ENCODE measurements around the gene CATSPER3. TPM values are rescaled to one million over a fixed set of nuclear protein-coding genes. Genes with fewer than 3 reads are reported as not detected.

The CATSPER3 gene
- total and polyA plus RNA-seq, 2 of the 8 experiments (the other 6 are each of a cell fraction or from before 2014, with no cell fraction given), result 0.62 TPM; not detected in 1

GRCh38 chr5:135015942-135016341 is 48.2 kb downstream of the CATSPER3 start:
- H3K14ac ChIP-seq (ENCODE audit: insufficient read length), result no peak overlapping the region
- H2BK15ac ChIP-seq (ENCODE audit: low read length), result no peak overlapping the region
- H3K36me3 ChIP-seq (ENCODE audit: control insufficient read depth in 2 of 4, insufficient read depth in 4 of 4, low read length in 3 of 4), result no peaks in the 10 kb centered on the region
- DNase-seq (ENCODE audit: low read depth in 1 of 2, low spot score in 2 of 2) (peak in 1 of 2 experiments; percentile 13), FAIRE-seq (no peak)
- no peak overlapping the region for H4K8ac ChIP-seq (ENCODE audit: extremely low read depth, insufficient read depth, low read length)
- H4K91ac ChIP-seq (replicated peaks; ENCODE audit: insufficient read length, low read length), result no peak overlapping the region
- no peaks in the 10 kb centered on the region; a peak in 1 of 4 replicates for H3K79me2 ChIP-seq (ENCODE audit: control insufficient read depth in 1 of 2, insufficient read depth in 2 of 2, low read length in 2 of 2)
- H3K4me2 ChIP-seq (ENCODE audit: insufficient read depth in 1 of 2, low read depth in 2 of 2, low read length in 2 of 2), result no peak overlapping the region
- H3K9me3 ChIP-seq (ENCODE audit: insufficient read depth in 2 of 2, low read depth in 1 of 2, low read length in 1 of 2), result no peaks in the 10 kb centered on the region
- no peak for TF ChIP-seq JUND (IDR thresholded peaks at IDR 0.05; ENCODE audit: low read length)
- TF ChIP-seq JUN (IDR thresholded peaks at IDR 0.05; ENCODE audit: low read depth, low read length), result no peak
- no peak for TF ChIP-seq SP2 (IDR thresholded peaks at IDR 0.05; ENCODE audit: low read length)
- TF ChIP-seq CBX5 (IDR thresholded peaks at IDR 0.05; ENCODE audit: low read depth, low read length), result no peak
- TF ChIP-seq SRF (IDR thresholded peaks at IDR 0.05; ENCODE audit: low read depth, low read length), result no peak
- no peak for TF ChIP-seq POU5F1 (IDR thresholded peaks at IDR 0.05; ENCODE audit: low read depth, low read length)
- TF ChIP-seq TAF7 (optimal IDR thresholded peaks at IDR 0.05; ENCODE audit: borderline replicate concordance, low read depth, low read length), result no peak
- TF ChIP-seq MAFK (IDR thresholded peaks at IDR 0.05; ENCODE audit: low read depth, low read length), result no peak
- no peak for TF ChIP-seq CEBPB (IDR thresholded peaks at IDR 0.05; ENCODE audit: low read depth, low read length)
- no peak for TF ChIP-seq GABPA (IDR thresholded peaks at IDR 0.05; ENCODE audit: borderline replicate concordance, insufficient read depth, low read length)
- TF ChIP-seq RBBP5 (IDR thresholded peaks at IDR 0.05; ENCODE audit: borderline replicate concordance, low read depth, low read length), result no peak
- ChIA-PET POLR2A (ENCODE audit: partially characterized antibody) (interaction anchor here (0.6 to 0.7 kb wide), 2 partner anchors 31 to 96 kb away, joined by 3 read pairs; no protein-coding TSS in a partner anchor), CTCF (ENCODE audit: partially characterized antibody) (interaction anchor here (1.3 kb wide), 1 partner anchor 165 kb away, joined by 4 read pairs; no protein-coding TSS in a partner anchor)
- H3K27ac ChIP-seq (ENCODE audit: low read depth, low read length), result no peak overlapping the region
- no peak overlapping the region for H3K4ac ChIP-seq (replicated peaks; ENCODE audit: insufficient read length, low read depth, low read length)
- no peak overlapping the region for H2BK12ac ChIP-seq (ENCODE audit: low read depth, low read length)
- H3K9ac ChIP-seq (replicated peaks in 1 of 4; ENCODE audit: extremely low read depth in 1 of 4, low read depth in 3 of 4, low read length in 3 of 4), result no peak overlapping the region
- H2AFZ ChIP-seq (ENCODE audit: low read length), result no peak overlapping the region
- H3K23me2 ChIP-seq (ENCODE audit: low read depth, low read length), result no peaks in the 10 kb centered on the region
- H3K27me3 ChIP-seq (replicated peaks in 1 of 4; ENCODE audit: control insufficient read depth in 3 of 4, extremely low read depth in 1 of 4, insufficient read depth in 3 of 4, low read length in 3 of 4), result peaks cover 0 to under 1% (median 0%) of the 10 kb centered on the region in 4 experiments; a peak in 2 of 7 replicates
- WGBS, 2 experiments (ENCODE audit: extremely low coverage in 1 of 2, insufficient coverage in 1 of 2, insufficient read length in 1 of 2, insufficient replicate concordance in 2 of 2, low coverage in 1 of 2, low lambda C conversion rate in 2 of 2, missing lambda C conversion rate in 1 of 2), result 93% methylated on average over 6 of the region's 6 CpGs; no CpG with 5 or more reads in 1 of the 2 experiments
- H2BK5ac ChIP-seq (ENCODE audit: low read depth, low read length), result no peak overlapping the region
- H4K5ac ChIP-seq (ENCODE audit: insufficient read length, low read depth, low read length), result no peak overlapping the region
- H3K23ac ChIP-seq (ENCODE audit: insufficient read length), result no peak overlapping the region
- H4K20me1 ChIP-seq (replicated peaks in 1 of 2; ENCODE audit: control insufficient read depth in 1 of 2, insufficient read depth in 2 of 2, low read length in 2 of 2), result no peaks in the 10 kb centered on the region
- no peak overlapping the region for H3K56ac ChIP-seq (replicated peaks; ENCODE audit: insufficient read length, low read depth, low read length)
- H3K4me1 ChIP-seq (replicated peaks in 1 of 4; ENCODE audit: control insufficient read depth in 3 of 4, insufficient read depth in 4 of 4, low read length in 3 of 4), result peaks cover 0 to 6% (median under 1%) of the 10 kb centered on the region in 4 experiments; a peak in 1 of 7 replicates
- no peak overlapping the region for H3K4me3 ChIP-seq (ENCODE audit: extremely low read depth in 1 of 4, insufficient read depth in 2 of 4, low read depth in 3 of 4, low read length in 4 of 4)
- H2AK5ac ChIP-seq (ENCODE audit: low read depth, low read length), result no peak overlapping the region
- no peak overlapping the region for H2BK120ac ChIP-seq (replicated peaks; ENCODE audit: low read depth, low read length)
- H3K79me1 ChIP-seq (ENCODE audit: low read depth, low read length), result no peaks in the 10 kb centered on the region
- no peak overlapping the region for H3K18ac ChIP-seq (ENCODE audit: extremely low read depth, low read length)
- no peak overlapping the region for H2BK20ac ChIP-seq (ENCODE audit: low read length)
